Chondrocyte (in vitro differentiated cells): ENCODE data around the gene SEMA5A. TPM values are rescaled to one million over a fixed set of nuclear protein-coding genes. Genes with fewer than 3 reads are reported as not detected.

ENCODE experiments used
- DNase-seq: peaks from one replicate; pipeline ENCODE4 v3.0.0; 2021; ENCODE audit warnings: mixed read lengths, low spot score
- H3K27ac Mint-ChIP-seq: one replicate; pipeline ENCODE4 v1.8.0; 2021; ENCODE audit warnings: mild to moderate bottlenecking, moderate library complexity, mixed read lengths; ENCODE audit not compliant: unreplicated experiment
- H3K27me3 Mint-ChIP-seq: 2 replicates; pipeline ENCODE4 v1.8.0; 2021; ENCODE audit warnings: low read depth, mixed read lengths
- H3K36me3 Mint-ChIP-seq: 2 replicates; pipeline ENCODE4 v1.8.0; 2021; ENCODE audit warnings: low read depth, mixed read lengths
- H3K4me1 Mint-ChIP-seq: 2 replicates; pipeline ENCODE4 v1.8.0; 2021; ENCODE audit warnings: low read depth, mild to moderate bottlenecking, mixed read lengths
- H3K4me3 Mint-ChIP-seq: one replicate; pipeline ENCODE4 v1.8.0; 2021; ENCODE audit warnings: mild to moderate bottlenecking, moderate library complexity, mixed read lengths; ENCODE audit not compliant: unreplicated experiment
- H3K9me3 Mint-ChIP-seq: 2 replicates; pipeline ENCODE4 v1.8.0; 2021; ENCODE audit warnings: low read depth, mixed read lengths
- total RNA-seq: library from RNA; stranded (reverse); gene quantifications from 3 replicates; pipeline ENCODE4 v1.2.1, GENCODE V29; 2021
- TF ChIP-seq, protein P1 (sequence below): fragments of 200-600 bp; sonication (generic); IDR thresholded peaks from 2 replicates; pipeline ENCODE4 v1.5.0; 2021; ENCODE audit warnings: antibody characterized with exemption, mild to moderate bottlenecking, moderate library complexity

Gene SEMA5A
- total RNA-seq, 1 donor from 2014 or later: 249 TPM

DNA sequence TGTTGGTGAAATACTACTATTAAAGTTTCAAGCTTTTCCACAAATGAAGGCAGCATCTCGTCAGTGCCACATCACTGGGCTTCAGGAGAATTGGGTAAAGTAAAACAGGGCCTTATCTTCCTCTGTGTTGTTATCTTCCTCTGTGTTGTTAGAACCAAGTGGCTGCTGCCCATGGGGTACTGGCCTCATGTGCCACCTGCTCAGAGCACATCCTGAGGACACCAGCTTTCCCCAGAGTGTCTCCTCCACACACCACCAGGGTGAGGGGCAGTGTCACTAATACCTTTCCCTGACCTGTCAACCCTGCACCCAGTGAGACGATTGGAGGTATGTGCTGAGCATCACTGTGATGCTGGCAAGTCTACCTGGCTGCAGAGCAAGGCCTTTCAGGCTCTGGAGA, 499.9 kb downstream of the SEMA5A start:
- Mint-ChIP-seq H3K4me3 (no peak overlapping the region), H3K4me1 (peaks cover 26% of the 10 kb centered on the region), H3K27ac (peak overlapping the region; percentile 93), H3K36me3 (peaks cover 45% of the 10 kb centered on the region), H3K27me3 (no peaks in the 10 kb centered on the region), H3K9me3 (no peaks in the 10 kb centered on the region)
- no peak for DNase-seq
- TF ChIP-seq, protein P1, sequence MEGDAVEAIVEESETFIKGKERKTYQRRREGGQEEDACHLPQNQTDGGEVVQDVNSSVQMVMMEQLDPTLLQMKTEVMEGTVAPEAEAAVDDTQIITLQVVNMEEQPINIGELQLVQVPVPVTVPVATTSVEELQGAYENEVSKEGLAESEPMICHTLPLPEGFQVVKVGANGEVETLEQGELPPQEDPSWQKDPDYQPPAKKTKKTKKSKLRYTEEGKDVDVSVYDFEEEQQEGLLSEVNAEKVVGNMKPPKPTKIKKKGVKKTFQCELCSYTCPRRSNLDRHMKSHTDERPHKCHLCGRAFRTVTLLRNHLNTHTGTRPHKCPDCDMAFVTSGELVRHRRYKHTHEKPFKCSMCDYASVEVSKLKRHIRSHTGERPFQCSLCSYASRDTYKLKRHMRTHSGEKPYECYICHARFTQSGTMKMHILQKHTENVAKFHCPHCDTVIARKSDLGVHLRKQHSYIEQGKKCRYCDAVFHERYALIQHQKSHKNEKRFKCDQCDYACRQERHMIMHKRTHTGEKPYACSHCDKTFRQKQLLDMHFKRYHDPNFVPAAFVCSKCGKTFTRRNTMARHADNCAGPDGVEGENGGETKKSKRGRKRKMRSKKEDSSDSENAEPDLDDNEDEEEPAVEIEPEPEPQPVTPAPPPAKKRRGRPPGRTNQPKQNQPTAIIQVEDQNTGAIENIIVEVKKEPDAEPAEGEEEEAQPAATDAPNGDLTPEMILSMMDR: no peak

GRCh38 chr5:9042241-9042640, 503.6 kb downstream of the SEMA5A start:
- H3K36me3 Mint-ChIP-seq: peaks cover 46% of the 10 kb centered on the region
- no peak for DNase-seq
- TF ChIP-seq, protein P1: no peak
- H3K9me3 Mint-ChIP-seq: no peaks in the 10 kb centered on the region
- no peaks in the 10 kb centered on the region for H3K27me3 Mint-ChIP-seq
- H3K4me3 Mint-ChIP-seq: no peak overlapping the region
- H3K4me1 Mint-ChIP-seq: peaks cover 15% of the 10 kb centered on the region
- H3K27ac Mint-ChIP-seq: no peak overlapping the region

GRCh38 chr5:9040475-9040874, 505.4 kb downstream of the SEMA5A start:
- no peaks in the 10 kb centered on the region for H3K9me3 Mint-ChIP-seq
- H3K4me3 Mint-ChIP-seq: no peak overlapping the region
- no peaks in the 10 kb centered on the region for H3K27me3 Mint-ChIP-seq
- H3K36me3 Mint-ChIP-seq: peaks cover 42% of the 10 kb centered on the region
- TF ChIP-seq, protein P1: no peak
- no peak for DNase-seq
- no peak overlapping the region for H3K27ac Mint-ChIP-seq
- peaks cover 8% of the 10 kb centered on the region for H3K4me1 Mint-ChIP-seq

- Mint-ChIP-seq H3K36me3 (peaks cover 26% of the 10 kb centered on the region), H3K27me3 (no peaks in the 10 kb centered on the region), H3K9me3 (no peaks in the 10 kb centered on the region), H3K27ac (no peak overlapping the region), H3K4me3 (no peak overlapping the region), H3K4me1 (peaks cover 24% of the 10 kb centered on the region)
- TF ChIP-seq, protein P1: no peak
- no peak for DNase-seq
Observed at GRCh38 chr5:9037048-9037447, 508.8 kb downstream of the SEMA5A start.

- peaks cover 24% of the 10 kb centered on the region for H3K4me1 Mint-ChIP-seq
- DNase-seq: no peak
- peaks cover 14% of the 10 kb centered on the region for H3K36me3 Mint-ChIP-seq
- no peaks in the 10 kb centered on the region for H3K9me3 Mint-ChIP-seq
- no peaks in the 10 kb centered on the region for H3K27me3 Mint-ChIP-seq
- no peak overlapping the region for H3K27ac Mint-ChIP-seq
- TF ChIP-seq, protein P1: no peak
- H3K4me3 Mint-ChIP-seq: no peak overlapping the region
Observed at GRCh38 chr5:9035346-9035745, 510.5 kb downstream of the SEMA5A start.
